CD4-positive, alpha-beta T cell treated with Interleukin-2 at 100 ng/mL for 4 hours (primary cell): ENCODE results near the gene KCNH2.
A peak's percentile ranks its signal among the peaks of the same experiment; 100 is the strongest.

Experiments
- DNase-seq: peaks from one replicate; pipeline ENCODE4 v3.0.0-alpha.2; 2020; ENCODE audit warnings: low spot score

KCNH2 gene

DNA sequence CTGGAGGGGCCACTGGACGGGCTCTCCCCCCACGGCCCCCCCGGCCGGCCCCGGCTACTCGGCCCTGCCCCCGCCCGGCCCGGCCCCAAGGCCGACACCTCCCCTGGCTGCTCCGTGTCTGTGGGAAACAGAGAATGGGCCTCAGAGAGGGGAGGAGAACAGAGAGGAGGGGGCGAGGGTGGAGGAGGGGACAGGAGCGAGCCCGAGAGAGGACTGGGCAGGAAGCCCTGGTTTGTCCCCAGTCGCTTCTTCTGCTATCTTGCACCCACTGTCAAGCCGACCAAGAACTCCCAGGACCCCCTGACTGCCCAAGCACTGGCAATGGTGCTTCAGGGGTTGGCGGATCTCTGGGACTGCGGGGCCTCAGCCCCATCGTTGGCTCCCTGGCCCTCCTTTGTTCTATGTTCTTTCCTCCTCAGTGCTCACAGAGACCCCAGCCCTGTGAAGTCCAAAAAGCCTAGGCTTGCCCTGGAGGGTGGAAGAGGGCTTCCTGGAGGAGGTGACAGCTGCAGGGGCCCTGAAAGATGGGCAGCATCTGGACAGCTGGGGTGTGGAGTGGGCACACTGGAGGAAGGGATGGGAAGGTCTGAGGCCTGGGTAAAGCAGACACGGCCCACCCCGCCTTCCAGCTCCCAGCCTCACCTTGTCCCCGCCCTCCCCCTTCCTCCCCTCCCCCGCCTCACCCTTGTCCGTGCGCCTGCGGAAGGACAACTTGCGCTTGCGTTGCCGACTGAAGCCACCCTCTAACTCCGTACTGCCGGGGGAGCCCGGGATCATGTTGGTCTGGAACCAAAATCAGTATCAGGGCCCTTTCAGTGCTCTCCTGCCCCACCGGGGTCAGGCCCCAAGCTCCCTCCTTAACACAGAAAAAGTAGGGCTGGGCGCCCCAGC is 30.1 kb downstream of the KCNH2 start:
- DNase-seq = no peak

DNA sequence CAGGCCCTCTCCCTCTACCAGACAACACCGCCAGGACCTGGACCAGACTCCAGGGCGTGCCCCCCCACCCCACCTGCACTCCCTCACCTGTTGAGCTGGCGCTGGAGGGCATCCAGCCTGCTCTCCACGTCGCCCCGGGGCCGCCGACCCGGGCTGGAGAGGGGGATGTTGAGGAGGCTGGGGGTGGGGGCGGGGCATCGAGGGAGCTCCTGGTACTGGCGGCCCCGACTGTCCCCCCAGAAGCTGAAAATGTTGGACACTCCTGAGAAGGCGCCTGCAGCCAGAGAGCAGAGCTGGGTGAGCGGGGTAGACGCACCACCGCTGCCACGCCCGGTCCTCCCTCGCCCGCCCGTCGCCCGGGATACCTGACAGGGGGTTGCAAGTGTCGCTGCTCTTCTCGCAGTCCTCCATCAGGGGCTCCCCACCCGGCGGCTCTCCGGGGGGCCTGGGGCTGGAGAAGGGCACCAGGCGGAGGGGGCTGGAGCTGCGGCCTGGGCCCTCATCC is 30.8 kb downstream of the KCNH2 start:
- no peak for DNase-seq

DNA sequence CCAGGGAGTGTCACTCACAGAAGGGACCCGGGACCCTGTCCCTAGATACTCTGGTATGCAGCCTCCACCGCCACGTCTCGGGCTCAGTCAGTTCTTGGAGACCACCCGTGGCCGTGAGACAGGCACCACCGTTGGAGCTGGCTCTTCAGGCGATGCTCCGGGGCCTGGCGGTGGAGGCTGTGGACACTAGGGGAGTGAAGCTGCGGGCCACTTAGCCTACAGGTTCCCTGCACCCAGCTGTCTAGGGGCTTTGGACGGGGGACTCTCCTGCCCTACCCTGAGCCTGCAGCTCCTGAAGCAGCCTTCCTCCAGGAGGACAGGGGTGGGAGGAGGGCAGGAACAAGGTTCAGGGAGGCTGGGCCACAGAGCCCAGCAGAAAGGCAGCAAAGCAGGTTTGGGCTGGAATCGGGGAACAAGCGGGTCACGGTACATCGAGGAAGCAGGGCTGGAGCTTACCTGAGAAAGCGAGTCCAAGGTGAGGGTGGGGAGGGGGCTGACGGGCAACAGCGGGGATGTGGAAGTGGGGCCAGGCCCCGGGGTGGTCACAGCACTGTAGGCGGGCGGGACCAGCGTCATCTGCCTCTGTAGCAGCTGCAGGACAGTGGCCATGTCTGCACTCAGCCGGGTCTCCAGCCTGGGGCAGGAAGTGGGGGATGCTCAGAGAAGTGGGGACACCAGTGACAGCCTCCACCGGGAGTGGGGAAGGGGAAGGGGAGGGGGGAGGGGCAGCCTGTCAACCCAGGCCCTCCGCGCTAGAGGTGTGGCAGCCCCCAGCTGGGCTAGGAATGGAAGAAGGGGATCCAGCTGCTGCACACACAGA is 31.5 kb downstream of the KCNH2 start:
- DNase-seq = no peak

DNA sequence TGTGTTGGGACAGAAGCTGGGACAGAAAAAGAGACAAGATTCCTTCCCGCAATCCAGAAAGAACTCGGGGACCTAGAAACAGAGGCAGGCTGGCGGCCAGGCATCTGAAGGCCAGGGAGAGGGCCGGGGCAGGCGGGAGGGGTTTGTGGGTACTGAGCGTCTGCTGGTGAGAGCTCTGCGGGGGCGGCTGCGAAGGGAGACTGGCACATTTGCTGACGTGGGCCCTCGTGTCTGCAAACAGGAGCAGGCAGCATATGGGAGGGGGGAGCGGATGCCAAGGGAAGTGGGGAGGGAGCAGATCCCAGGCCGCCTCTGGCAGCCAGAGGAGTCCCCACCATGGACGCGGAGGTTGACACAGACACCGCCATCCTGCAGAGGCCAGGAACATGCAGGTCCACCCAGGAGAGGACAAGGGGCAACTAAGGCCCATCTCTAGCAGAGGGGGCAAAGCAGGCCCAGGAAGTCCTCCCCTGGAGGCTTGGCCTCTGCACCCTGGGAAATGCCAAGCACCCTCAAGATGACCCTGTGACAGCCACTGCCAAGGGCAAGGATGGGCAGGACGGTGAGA is 32.2 kb downstream of the KCNH2 start:
- no peak for DNase-seq

DNA sequence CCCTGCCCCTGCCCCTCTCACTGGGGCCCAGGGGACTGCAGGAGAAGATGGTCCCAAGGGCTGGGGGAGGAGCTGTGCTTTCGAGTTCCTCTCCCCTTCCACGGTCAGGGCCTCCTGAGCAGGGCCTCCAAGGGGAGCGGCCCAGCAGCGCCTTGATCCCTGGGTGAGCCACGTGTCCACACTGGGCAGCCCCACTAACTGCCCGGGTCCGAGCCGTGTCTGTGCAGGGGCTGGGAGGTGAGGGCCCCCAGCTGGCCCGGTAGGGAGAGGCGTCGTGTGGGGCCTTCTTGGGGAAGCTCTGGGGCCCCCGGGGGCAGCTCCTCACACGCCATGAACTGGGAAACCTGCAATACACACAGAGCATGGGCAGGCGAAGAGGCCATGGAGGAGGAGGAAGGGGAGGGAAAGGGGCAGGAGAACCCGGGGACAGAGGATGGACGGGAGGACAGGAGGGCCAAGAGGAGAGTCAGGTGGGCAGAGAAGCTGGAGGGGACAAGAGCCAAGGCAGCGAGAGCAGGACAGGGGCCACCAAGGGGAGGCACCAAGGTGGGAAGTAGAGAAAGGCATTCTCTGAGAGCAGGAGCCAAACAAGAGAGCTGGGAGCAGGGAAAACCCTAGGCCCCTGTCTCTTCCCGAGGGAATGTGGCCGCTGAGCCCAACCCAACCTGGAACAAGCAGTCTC is 32.8 kb downstream of the KCNH2 start:
- no peak for DNase-seq

DNA sequence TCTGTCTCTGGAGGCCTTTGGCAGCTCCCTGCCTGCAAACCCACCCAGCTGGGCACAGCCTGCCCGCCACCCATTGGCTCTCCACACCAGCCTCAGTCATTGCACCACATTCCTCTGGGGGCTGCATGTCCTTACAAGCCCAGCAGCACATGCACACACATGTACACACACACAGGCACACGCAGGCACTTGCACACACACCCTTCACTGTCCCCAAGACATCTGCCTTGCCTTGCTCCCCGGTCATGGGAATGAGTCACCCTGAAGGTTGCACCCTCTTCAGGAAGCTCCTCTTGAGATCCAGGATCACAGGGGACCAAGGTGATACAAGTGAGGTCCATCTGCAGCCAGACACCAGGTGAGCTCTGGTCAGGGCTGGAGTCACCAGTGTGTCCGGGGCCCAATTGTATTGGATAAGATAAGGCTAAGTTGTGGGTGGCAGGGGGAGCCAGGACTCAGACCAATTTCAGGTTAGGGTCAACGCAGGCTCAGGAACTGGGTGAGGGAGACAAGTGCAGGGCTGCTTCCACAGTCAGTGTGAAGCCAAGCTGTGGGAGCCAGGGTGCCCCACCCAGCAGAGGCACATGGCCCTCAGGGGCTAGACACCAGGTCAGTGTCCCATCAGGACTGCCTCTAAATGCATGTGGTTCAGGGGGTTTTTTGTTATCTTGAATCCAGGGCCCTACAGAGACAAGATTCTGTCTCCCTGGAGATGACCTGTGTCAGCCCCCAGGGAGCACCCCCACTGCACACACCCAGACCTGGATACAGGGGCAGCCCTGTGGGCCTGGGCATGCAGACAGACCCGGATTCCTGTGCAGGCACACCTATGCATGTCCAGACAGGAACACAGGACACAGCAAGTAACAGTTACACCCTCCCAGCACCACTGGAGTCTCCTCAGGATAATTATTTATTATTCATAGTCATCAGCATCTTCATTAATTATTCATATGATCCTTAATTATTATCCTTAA is 33.8 kb downstream of the KCNH2 start:
- DNase-seq = no peak

DNA sequence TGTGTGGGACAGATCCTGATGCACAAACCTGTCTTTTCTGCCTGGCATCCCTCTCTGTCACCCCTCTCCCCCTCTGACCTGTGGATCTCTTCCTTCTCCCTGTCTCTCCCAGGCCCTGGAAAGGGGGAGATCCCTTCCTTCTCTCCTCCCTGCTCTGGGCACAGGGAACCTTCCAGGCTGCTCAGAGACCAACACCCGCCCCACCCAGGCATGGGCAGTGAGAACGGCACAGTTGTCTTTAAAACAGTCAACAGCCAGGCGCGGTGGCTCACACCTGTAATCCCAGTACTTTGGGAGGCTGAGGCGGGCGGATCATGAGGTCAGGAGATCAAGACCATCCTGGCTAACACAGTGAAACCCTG is 34.7 kb downstream of the KCNH2 start:
- DNase-seq = no peak

DNA sequence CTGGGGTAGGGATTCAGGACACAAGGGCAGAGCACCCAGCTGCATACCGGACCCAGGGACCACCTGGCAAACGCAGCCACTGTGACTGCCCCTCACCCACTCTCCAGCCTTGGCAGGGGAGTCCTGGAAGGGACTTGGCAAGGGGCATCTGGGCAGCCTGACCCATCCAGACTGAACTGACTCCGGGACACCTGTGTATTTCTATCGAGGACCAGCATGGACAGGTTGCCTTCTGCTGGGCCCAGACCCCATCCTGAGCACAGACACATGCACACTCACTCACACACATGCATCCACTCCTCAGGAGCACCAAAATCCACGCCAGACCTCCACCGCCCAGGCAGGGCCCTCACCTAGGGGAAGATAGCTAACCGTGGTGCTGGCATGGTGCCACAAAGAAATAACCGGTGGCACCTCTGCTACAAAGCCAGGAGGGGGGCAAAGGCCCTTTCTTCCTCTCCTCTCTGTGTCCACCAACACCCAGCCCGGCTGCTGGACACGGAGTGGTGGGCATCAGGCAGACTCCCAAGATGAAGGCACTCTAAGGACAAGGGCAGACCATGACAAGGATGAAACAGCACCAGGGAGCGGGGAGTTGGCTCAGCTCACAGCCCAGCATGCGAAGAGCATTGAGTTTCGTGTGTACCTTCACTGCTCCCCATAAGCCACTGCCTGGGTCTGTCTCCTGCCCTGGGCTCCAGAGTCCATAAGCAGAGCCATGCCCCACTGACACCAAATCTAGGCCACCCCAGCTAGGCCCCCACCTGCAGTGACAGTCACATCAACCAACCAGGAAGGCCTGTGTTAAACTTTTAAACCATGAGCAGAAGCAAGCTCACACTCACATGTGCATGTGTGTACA is 35.3 kb downstream of the KCNH2 start:
- DNase-seq = no peak

DNA sequence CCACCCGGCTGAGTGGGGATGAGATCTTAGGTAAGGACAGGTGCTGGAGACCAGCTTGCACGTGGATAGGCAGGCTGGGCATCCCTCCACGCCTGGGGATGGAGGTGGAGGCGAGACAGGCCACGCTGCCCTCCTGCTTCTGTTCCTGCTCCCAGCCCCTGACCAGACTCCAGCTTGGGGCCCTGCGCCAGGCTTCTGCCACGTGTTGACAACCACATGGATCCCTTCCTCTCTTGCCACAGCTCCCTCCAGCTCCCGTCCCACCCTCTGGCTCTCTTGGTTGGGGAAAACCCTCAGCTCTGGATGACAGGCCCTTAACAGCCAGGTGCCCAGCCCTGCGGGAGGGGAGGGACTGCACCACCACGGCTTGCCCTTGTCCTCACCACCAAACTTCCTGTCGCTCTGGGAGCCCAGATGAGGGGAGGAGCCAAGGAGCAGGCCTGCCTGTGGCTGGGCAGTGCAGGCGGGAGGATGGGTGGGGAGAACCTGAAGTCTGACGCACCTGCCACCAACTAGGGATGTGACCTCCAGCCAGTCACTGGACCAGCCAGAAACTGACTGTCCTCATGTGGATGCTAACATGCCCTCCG is 36.0 kb downstream of the KCNH2 start:
- peak; percentile 47 for DNase-seq

DNA sequence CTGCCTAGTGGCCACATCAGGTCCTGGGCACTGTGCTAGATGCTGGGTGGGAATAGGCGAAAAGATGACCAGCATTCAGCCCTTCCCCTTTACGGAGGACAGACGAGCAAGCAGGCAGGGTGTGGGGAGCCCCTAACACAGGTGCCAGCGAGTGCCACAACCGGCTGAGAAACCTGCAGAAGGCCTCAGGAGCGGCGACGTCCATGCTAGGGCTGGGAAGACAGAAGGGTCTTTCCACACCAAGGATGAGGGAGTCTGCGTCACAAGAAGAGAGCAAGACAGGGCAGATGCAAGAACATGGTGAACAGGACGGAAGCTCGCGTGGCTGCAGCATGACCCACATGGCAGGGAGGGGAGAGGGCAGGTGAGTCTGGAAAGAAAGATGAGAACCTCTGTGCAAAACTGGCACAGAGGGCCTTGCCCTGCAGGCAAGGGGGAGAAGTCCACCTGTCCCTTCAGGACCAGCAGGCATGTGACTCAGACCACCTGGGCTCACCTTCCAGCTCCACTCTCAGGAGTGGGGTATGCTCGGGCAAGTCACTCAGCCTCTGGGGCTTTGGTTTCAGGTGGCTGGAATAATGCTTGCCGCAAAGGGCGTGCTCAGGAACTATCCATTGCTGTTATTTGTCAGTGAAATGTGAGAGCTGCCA is 36.6 kb downstream of the KCNH2 start:
- DNase-seq = no peak

DNA sequence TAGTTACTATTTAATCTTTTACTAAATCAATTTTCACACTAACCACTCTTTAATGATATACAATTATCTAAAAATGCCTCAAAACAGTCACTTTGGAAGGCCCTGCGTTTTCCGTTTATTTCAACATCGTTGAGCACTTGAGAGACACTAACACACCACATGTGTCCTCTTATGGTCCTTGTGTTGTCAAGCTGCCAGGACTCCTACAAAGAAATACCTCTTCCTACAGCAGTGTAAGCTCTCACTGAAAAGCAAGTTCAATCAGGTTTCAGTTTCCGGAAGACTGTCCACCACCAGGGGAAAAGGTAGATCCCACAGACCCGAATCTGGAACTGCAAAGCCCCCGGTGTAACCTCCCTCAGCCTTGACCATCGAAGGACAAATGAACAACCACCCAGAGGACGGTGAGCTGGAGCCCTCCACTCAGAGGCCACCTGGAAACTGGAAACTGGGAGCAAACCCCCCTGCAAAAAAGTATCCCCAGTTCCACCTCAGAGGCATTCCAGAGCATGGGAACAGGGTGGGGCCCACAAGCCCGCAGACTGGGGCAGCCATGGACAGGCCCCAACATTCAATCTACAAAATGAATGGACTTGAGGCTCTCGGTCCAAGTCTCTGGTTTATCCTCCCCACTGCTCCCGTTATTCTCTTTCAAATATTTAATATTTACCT is 37.6 kb downstream of the KCNH2 start:
- no peak for DNase-seq

DNA sequence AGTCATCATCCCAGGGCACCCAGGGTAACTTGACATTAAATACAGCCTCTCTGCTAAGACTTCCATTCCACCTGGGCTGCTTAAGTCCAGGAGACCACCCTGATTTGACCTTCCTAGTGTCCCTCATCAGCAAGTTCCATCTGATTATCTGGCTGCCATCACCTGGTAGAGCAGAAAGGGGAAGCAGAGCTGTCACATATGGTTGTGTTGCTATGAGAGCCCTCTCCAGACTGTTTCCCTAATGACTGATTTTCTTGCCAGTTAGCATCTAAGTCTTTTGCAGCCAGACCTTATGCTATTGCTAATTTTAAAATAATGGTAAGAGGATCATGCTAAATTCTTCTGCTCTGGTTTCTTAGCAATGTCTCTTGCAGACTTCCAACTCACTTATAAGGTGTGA is 38.7 kb downstream of the KCNH2 start:
- no peak for DNase-seq

DNA sequence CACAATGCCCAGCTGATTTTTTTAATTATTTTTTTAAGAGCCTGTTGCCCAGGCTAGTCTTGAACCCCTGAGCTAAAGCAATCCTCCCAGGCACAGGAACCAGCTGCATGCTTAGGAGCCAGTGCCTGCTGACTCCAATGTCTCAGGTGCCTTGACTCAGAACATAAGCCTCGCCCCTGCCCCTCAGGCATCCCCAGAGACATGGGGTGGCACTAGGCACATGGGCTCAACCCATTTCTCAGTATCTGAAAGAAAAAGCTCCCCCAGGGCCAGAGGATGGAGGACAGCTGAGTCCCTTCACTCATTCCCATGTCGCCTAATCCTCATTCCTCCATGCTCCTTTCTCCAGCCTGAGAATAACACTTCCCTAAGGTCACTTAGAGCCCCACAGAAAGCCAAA is 39.1 kb downstream of the KCNH2 start:
- no peak for DNase-seq

DNA sequence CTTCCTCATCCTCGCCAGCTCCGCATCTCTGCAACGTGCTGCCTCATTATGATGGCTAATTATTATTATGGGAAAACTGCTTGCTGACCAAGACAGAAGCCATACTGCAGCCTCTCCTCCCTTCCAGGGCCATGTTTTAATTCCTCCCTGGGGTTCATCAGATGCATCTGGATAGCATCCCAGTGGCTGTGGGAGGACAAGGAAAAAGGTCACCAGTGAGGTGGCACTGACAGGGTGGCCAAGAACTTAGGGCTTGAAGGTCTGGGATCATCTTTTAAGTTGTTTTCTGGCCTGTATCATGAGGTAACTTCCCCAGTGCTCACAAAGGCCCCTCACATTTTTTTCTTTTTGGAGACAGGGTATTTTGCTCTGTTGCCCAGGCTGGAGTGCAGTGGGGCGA is 39.6 kb downstream of the KCNH2 start:
- no peak for DNase-seq

DNA sequence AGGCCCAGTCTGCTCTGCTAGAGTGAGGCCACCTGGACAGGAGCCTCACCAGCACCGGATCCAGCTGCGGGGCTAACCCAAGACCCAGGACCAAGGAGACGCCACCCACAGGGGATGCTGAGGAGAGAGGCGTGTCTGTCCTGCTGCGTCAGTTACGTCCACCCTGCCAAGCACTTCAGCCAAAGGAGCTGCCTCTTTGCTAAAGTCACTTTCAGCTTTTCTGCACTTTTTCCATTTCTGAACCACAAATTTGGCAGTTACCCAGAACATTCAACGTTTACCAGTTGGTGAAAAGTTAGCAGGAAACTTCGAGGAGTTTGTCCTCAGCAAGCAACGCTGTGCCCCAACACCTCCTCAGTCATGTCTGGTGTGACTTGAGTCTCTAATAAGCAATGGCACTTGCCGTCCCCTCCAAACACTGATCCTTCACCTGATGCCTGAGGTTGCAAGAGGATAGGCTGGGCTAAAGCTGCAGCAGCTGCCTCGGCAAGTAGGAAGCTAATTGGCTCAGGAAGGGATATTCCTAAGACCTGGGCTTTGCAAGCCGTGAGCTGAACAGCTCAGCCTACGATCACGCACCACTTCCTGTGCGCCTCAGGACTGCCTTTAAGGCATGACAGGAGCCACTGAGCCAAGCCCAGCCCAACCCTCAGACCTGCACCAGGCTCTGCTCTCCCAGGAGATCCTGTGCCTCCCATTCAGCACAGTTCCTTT is 40.1 kb downstream of the KCNH2 start:
- peak; percentile 5 for DNase-seq

DNA sequence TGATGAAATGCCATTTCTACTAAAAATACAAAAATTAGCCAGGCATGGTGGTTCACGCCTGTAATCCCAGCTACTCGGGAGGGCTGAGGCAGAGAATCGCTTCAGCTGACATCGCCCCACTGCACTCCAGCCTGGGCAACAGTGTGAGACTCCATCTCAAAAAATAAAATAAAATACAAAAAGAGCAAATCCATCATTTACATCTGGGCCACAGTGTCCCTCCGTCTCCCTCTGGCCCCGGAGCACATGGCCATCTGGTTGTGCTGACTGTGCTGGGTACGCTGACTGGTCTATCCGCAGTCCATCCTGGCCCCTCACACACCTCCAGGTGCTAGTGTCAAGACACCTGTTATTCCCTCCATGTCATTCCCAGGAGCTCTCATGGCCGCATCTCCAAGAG is 42.1 kb downstream of the KCNH2 start:
- DNase-seq = no peak

DNA sequence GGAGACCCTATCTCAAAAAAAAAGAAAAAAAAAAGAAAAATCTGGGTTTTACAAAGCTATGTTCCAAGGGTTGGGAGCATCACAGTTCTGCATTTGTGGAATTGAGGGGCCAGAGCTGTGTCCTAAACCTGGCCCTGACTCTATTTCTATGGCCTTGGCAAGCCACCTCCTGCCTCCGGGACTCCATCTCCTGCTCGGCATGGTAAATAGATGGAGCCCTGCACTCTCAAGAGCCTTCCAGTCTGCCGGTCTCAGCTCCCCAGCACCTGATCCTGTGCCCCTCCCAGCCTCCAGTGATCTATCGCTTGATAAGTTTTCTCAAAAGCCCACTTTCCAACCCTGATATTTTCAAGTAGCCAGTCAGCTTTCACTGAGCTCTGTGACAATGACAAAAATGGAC is 43.0 kb downstream of the KCNH2 start:
- DNase-seq = no peak
